ENCODE measurements around the gene NELFB.

GRCh38 chr9:137265496-137266161 lies 10.5 kb downstream of the NELFB start:
- TF ChIP-seq CTCF (IDR thresholded peaks at IDR 0.05; ENCODE audit: low read depth, low read length) (no peak), EZH2phosphoT487 (IDR thresholded peaks at IDR 0.05; ENCODE audit: low read depth) (no peak)

All from OCI-LY3 (cell line).